Endothelial cell of umbilical vein (primary cell): Measurements from ENCODE around the gene SLC25A20. TPM values are rescaled to one million over a fixed set of nuclear protein-coding genes. Genes with fewer than 3 reads are reported as not detected.

Experiments
- BruUV-seq: library from RNA; stranded (reverse); fragments of 400-500 nt; replicated peaks from 2 replicates; lab custom pipeline; 2021; lab: Mats Ljungman, UMichigan
- CTCF ChIA-PET: fragments of 300-600, 350-600 bp; sonication (Branson Sonifier 250); formaldehyde crosslinking; loops from one replicate; lab custom pipeline; 2021; ENCODE audit warnings: antibody characterized with exemption, inconsistent platforms; lab: Charles Lee
- POLR2A ChIA-PET: fragments of 300-600, 350-600 bp; sonication (Branson Sonifier 250); formaldehyde crosslinking; loops from one replicate; lab custom pipeline; 2021; ENCODE audit warnings: antibody characterized with exemption, inconsistent platforms; lab: Charles Lee
- DNase-seq: peaks from one replicate; pipeline ENCODE4 v3.0.0-alpha.2; 2011; ENCODE audit warnings: low read depth, low spot score
- FAIRE-seq: peaks from 2 replicates; lab custom pipeline; 2011; peaks lifted over from hg19 to GRCh38; lab: Jason Lieb, UNC
- H2AFZ ChIP-seq: 2 replicates; pipeline ENCODE4 v1.6.0; 2012; ENCODE audit warnings: low read depth, low read length, control low read depth, inconsistent platforms
- H3K27ac ChIP-seq: 2 replicates; pipeline ENCODE4 v1.5.1; 2011; ENCODE audit warnings: low read depth, mild to moderate bottlenecking, control low read depth, low read length, moderate library complexity; ENCODE audit not compliant: insufficient read depth
- H3K27me3 ChIP-seq, 2 experiments: 2 replicates each; pipeline versions ENCODE4 v1.6.0 to v1.6.1; 2011; ENCODE audit warnings: low read length in 2 of 2, mixed read lengths in 1 of 2; ENCODE audit not compliant: control insufficient read depth in 2 of 2, insufficient read depth in 2 of 2
- H3K36me3 ChIP-seq, 2 experiments: 2 replicates in 1 of 2; 3 replicates in 1 of 2; pipeline ENCODE4 v1.5.1; 2011; ENCODE audit warnings: low read length in 2 of 2, mild to moderate bottlenecking in 1 of 2, moderate library complexity in 1 of 2; ENCODE audit not compliant: control insufficient read depth in 2 of 2, insufficient read depth in 2 of 2; ENCODE audit errors: extremely low read depth in 1 of 2
- H3K4me1 ChIP-seq: 3 replicates; pipeline ENCODE4 v1.5.1; 2011; ENCODE audit warnings: mild to moderate bottlenecking, low read length; ENCODE audit not compliant: control insufficient read depth, insufficient read depth; ENCODE audit errors: extremely low read depth
- H3K4me2 ChIP-seq: 2 replicates; pipeline ENCODE4 v1.6.1; 2011; ENCODE audit warnings: low read length, control low read depth, mixed read lengths; ENCODE audit not compliant: insufficient read depth
- H3K4me3 ChIP-seq, 3 experiments: fragments of 200-600 bp in 1 of 3; sonication (generic), shearing (Covaris generic) in 1 of 3; replicated peaks in 1 of 3; 2 replicates each; pipeline ENCODE4 v1.5.1; 2011 to 2016; ENCODE audit warnings: control low read depth in 3 of 3, low read length in 3 of 3, mild to moderate bottlenecking in 2 of 3, inconsistent platforms in 1 of 3, low read depth in 1 of 3, moderate library complexity in 1 of 3; ENCODE audit not compliant: insufficient read depth in 1 of 3
- H3K79me2 ChIP-seq: 2 replicates; pipeline ENCODE4 v1.6.0; 2012; ENCODE audit warnings: low read length, inconsistent platforms; ENCODE audit not compliant: control insufficient read depth, insufficient read depth
- H3K9ac ChIP-seq: replicated peaks from 2 replicates; pipeline ENCODE3; 2011; ENCODE audit warnings: low read length, control low read depth; ENCODE audit not compliant: insufficient read depth; ENCODE audit errors: extremely low read depth
- H3K9me1 ChIP-seq: replicated peaks from 3 replicates; pipeline ENCODE4 v1.6.0; 2011; ENCODE audit warnings: mild to moderate bottlenecking, low read length; ENCODE audit not compliant: control insufficient read depth, insufficient read depth; ENCODE audit errors: extremely low read depth
- H3K9me3 ChIP-seq: replicated peaks from 2 replicates; pipeline ENCODE4 v1.5.1; 2012; ENCODE audit warnings: low read length, inconsistent platforms; ENCODE audit not compliant: control insufficient read depth, insufficient read depth
- H4K20me1 ChIP-seq: replicated peaks from 2 replicates; pipeline ENCODE3; 2011; ENCODE audit warnings: mild to moderate bottlenecking, low read length; ENCODE audit not compliant: control insufficient read depth, insufficient read depth; ENCODE audit errors: extremely low read depth
- CTCF ChIP-seq, 2 donors: IDR thresholded peaks; 1 replicate in 1 of 2; 2 replicates in 1 of 2; pipeline ENCODE4 v1.5.1; 2011; ENCODE audit warnings: low read length in 2 of 2, mild to moderate bottlenecking in 2 of 2, moderate library complexity in 2 of 2, control low read depth in 1 of 2, inconsistent platforms in 1 of 2, low read depth in 1 of 2; ENCODE audit not compliant: insufficient read depth in 1 of 2; ENCODE audit errors: extremely low read depth in 1 of 2
- FOS ChIP-seq: IDR thresholded peaks from 2 replicates; pipeline ENCODE4 v1.6.1; 2011; ENCODE audit warnings: mild to moderate bottlenecking, low read length, moderate library complexity, borderline replicate concordance; ENCODE audit not compliant: insufficient read depth
- MYC ChIP-seq: IDR thresholded peaks from one replicate; pipeline ENCODE4 v1.6.1; 2011; ENCODE audit warnings: mild to moderate bottlenecking, low read depth, low read length
- POLR2A ChIP-seq: IDR thresholded peaks from 2 replicates; pipeline ENCODE4 v1.6.1; 2012; ENCODE audit warnings: low read depth, mild to moderate bottlenecking, control low read depth, low read length
- POLR2AphosphoS5 ChIP-seq: IDR thresholded peaks from 2 replicates; pipeline ENCODE4 v1.6.1; 2012; ENCODE audit warnings: low read depth, mild to moderate bottlenecking, control low read depth, low read length, moderate library complexity; ENCODE audit not compliant: insufficient read depth
- dilution Hi-C: fragments of 300-500 bp; cut with MboI; formaldehyde crosslinking; loops from one replicate; pipeline ENCODE4 v1.15.0; 2019; ENCODE audit warnings: low sequenced_read_pairs; ENCODE audit not compliant: extremely low pct_ligation_motif_present
- intact Hi-C: fragments of 100-400 bp; cut with micrococcal nuclease; formaldehyde crosslinking; loops from one replicate; pipeline ENCODE4 v1.10.0; 2022
- polyA plus RNA-seq, 4 experiments: library from polyadenylated mRNA; depleted of rRNA in 3 of 4; stranded (reverse) in 3 of 4; unstranded in 1 of 4; fragments of >200 nt; gene quantifications; 2 replicates each; pipeline versions ENCODE4 v1.2.1 to v1.2.3, GENCODE V29; 2011 to 2012; ENCODE audit warnings: missing spikeins in 1 of 4
- total RNA-seq: library from RNA; stranded (reverse); gene quantifications from 2 replicates; pipeline ENCODE4 v1.2.3, GENCODE V29; 2021
- TF ChIP-seq, protein P1 (sequence below): IDR thresholded peaks from 2 replicates; pipeline ENCODE4 v1.6.1; 2011; ENCODE audit not compliant: insufficient read depth, insufficient read length

SLC25A20 gene
- total and polyA plus RNA-seq, 2 donors (not counting 3 experiments of a cell fraction or from before 2014, with no cell fraction given) = 7.9 to 11.0 TPM

DNA sequence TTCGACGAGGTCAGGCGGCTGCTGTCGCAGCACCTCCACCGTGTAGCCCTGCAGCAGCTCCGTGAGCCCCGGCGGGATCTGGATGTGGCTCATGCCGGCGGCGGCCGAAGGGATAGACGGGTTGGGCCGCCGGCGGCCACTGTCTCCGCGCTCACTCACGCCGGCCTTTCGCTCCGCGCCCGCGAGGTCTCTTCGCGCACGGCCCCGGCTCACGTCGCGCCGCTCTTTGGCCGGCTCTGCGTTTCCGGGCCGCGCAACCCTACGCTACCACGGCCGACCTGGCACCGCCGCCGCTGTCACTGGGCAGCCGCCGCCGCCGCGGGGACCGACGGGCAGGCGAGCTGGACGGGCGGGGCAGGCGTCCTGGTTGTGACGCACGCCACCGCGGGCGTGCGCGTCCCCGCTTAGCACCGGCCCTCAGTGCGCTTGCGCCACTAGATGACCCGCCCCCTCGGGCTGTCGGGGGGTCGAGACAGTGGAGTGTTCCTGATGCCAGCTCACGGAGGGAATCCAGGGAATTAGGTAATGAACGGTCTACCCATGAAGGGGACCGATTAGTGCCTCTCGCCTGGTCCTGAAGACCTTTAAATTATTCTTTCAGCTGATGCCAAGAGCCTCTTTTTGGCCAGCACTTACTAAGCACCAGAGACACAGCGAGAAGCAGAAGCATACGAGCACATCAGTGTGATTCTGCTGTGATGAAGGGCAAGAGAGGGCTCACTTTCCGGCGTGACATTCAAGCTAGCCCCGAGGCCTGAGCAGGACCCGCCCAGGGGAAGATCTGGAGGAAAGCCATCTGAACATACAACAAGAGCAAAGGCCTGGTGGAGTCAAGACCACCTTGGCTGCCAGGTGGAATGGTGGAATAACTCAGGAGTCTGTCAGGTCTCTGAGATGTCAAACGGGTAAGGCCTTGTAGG is 50.9 kb downstream of the SLC25A20 start, which contains the start of gene PRKAR2A:
PRKAR2A (minus strand) TSS at position 371 of the 920 bp plus-strand sequence; CDS start at position 93, 278 bp downstream.
- CTCF ChIA-PET = interaction anchor here (0.7 to 1.8 kb wide), 11 partner anchors 9 to 119 kb away, joined by 3 to 8 read pairs (median 3); no protein-coding TSS in a partner anchor
- DNase-seq (peak; percentile 92), FAIRE-seq (peak; percentile 91)
- TF ChIP-seq MYC (no peak), POLR2AphosphoS5 (peak; percentile 82), POLR2A (peak; percentile 69), FOS (no peak), CTCF (IDR thresholded peaks at IDR 0.05; ENCODE audit: extremely low read depth in 1 of 2, insufficient read depth in 1 of 2, low read depth in 1 of 2, low read length in 2 of 2) (no peak)
- TF ChIP-seq, protein P1, sequence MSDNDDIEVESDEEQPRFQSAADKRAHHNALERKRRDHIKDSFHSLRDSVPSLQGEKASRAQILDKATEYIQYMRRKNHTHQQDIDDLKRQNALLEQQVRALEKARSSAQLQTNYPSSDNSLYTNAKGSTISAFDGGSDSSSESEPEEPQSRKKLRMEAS = no peak
- Histone ChIP-seq H3K9me1 (no peaks in the 10 kb centered on the region), H3K9me3 (no peaks in the 10 kb centered on the region), H3K4me1 (peaks cover 9% of the 10 kb centered on the region), H3K27me3 (no peaks in the 10 kb centered on the region), H3K79me2 (peaks cover 17% of the 10 kb centered on the region), H3K36me3 (no peaks in the 10 kb centered on the region), H2AFZ (peak within 1 kb of the TSS; percentile 100), H3K4me2 (peak within 1 kb of the TSS; percentile 89), H4K20me1 (no peaks in the 10 kb centered on the region), H3K27ac (peak within 1 kb of the TSS; percentile 44), H3K4me3 (peak within 1 kb of the TSS; percentile 48 to 68 (median 59)), H3K9ac (peak within 1 kb of the TSS; percentile 43)
- dilution Hi-C loops (no loop called here), intact Hi-C loops (loop anchor here (1.0 to 5.0 kb wide), 3 partner anchors 50 to 175 kb away; partner anchors contain the start of genes ARIH2, NDUFAF3 and SLC25A20)
- POLR2A ChIA-PET = interaction anchor here (0.6 to 1.2 kb wide), 2 partner anchors 11 to 63 kb away, joined by 4 to 7 read pairs; no protein-coding TSS in a partner anchor
- BruUV-seq = TSS peak; percentile 47
